CD4-positive, alpha-beta T cell (primary cell): ENCODE results near the gene RYR3. TPM values are rescaled to one million over a fixed set of nuclear protein-coding genes. Genes with fewer than 3 reads are reported as not detected.

Source experiments
- ATAC-seq: fragments of 200-7000 bp; cut with Tn5 transposase; one replicate; pipeline ENCODE4 v1.10.0; 2022; ENCODE audit warnings: mild to moderate bottlenecking; ENCODE audit not compliant: poor library complexity
- CTCF ChIA-PET: fragments of 350-600 bp; sonication (Branson Sonifier 250); formaldehyde crosslinking; loops from one replicate; lab custom pipeline; 2021; ENCODE audit warnings: antibody characterized with exemption, inconsistent platforms; lab: Charles Lee
- POLR2A ChIA-PET: fragments of 350-600 bp; sonication (Branson Sonifier 250); formaldehyde crosslinking; loops from one replicate; lab custom pipeline; 2021; ENCODE audit warnings: antibody characterized with exemption, inconsistent platforms; lab: Charles Lee
- DNase-seq, 14 experiments: peaks; one replicate each; pipeline ENCODE4 v3.0.0-alpha.2; 2013 to 2020; ENCODE audit warnings: mixed read lengths in 2 of 14
- H3K27ac ChIP-seq, 2 donors: one replicate each; pipeline versions ENCODE4 v1.5.1 to v1.7.0; 2013; ENCODE audit warnings: low read length in 2 of 2, low read depth in 1 of 2, mild to moderate bottlenecking in 1 of 2
- H3K27me3 ChIP-seq, 2 experiments: 1 replicate in 1 of 2; 2 replicates in 1 of 2; pipeline versions ENCODE4 v1.6.1 to v1.7.0; 2013; ENCODE audit warnings: low read length in 2 of 2, control low read depth in 1 of 2, mild to moderate bottlenecking in 1 of 2, moderate library complexity in 1 of 2; ENCODE audit not compliant: insufficient read depth in 2 of 2, control insufficient read depth in 1 of 2
- H3K36me3 ChIP-seq: one replicate; pipeline ENCODE4 v1.6.1; 2013; ENCODE audit warnings: low read length, control low read depth; ENCODE audit not compliant: insufficient read depth
- H3K4me1 ChIP-seq: one replicate; pipeline ENCODE4 v1.6.1; 2013; ENCODE audit warnings: low read length, control low read depth; ENCODE audit not compliant: insufficient read depth
- H3K4me3 ChIP-seq: one replicate; pipeline ENCODE4 v1.5.1; 2013; ENCODE audit warnings: mild to moderate bottlenecking, low read length, moderate library complexity
- H3K9me3 ChIP-seq, 2 experiments: 1 replicate in 1 of 2; 2 replicates in 1 of 2; pipeline versions ENCODE4 v1.6.1 to v1.7.0; 2013; ENCODE audit warnings: low read length in 2 of 2, mild to moderate bottlenecking in 2 of 2, control low read depth in 1 of 2, moderate library complexity in 1 of 2; ENCODE audit not compliant: control insufficient read depth in 1 of 2, insufficient read depth in 1 of 2
- H3K27ac Mint-ChIP-seq: one replicate; pipeline ENCODE4 v1.8.0; 2020; ENCODE audit warnings: mixed read lengths
- H3K27me3 Mint-ChIP-seq: one replicate; pipeline ENCODE4 v1.8.0; 2021; ENCODE audit warnings: mixed read lengths
- H3K36me3 Mint-ChIP-seq: one replicate; pipeline ENCODE4 v1.8.0; 2021; ENCODE audit warnings: low read depth, mixed read lengths
- H3K4me1 Mint-ChIP-seq: one replicate; pipeline ENCODE4 v1.8.0; 2021; ENCODE audit warnings: low read depth, mixed read lengths
- H3K4me3 Mint-ChIP-seq: one replicate; pipeline ENCODE4 v1.8.0; 2020; ENCODE audit warnings: mild to moderate bottlenecking, mixed read lengths
- H3K9me3 Mint-ChIP-seq: one replicate; pipeline ENCODE4 v1.8.0; 2020; ENCODE audit warnings: mixed read lengths
- intact Hi-C, 2 experiments: fragments of 100-400 bp; cut with DNase I in 1 of 2; cut with micrococcal nuclease in 1 of 2; formaldehyde crosslinking; loops; one replicate each; pipeline versions ENCODE4 v1.15.1 to v1.9.0; 2023 to 2025; cut with DNase I, micrococcal nuclease
- total RNA-seq, 174 experiments: library from RNA in 2 of 174; stranded (reverse) in 2 of 174; gene quantifications; one replicate each; pipeline ENCODE4 v1.2.3 and lab custom pipeline; 2021 to 2026
- TF ChIP-seq, protein P1 (sequence below): fragments of 200-600 bp; IDR thresholded peaks from one replicate; pipeline ENCODE4 v1.8.0; 2022; ENCODE audit warnings: antibody characterized with exemption, mild to moderate bottlenecking

The RYR3 gene
- total RNA-seq, 2 experiments from 2014 or later: not detected

DNA sequence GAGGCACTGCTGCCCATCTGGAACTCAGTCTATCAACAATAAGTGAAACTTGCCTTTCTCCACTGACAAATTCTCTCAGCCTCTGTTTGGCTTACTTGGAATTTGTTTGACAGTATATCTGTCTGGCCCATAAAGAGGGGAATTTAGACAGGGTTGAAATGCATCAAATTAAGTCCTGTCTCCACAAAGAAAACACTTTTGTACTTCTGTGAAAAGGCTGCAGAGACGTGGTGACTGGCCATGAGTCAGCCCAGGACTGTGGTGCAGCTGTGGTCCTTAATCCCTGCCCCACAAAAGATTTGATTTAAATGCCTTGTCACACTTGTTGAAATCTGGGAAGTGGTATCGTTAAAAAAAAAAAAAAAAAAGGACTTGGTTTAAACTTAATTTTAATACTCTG is 47.5 kb downstream of the RYR3 start:
- Histone ChIP-seq H3K27ac (no peak overlapping the region), H3K36me3 (no peaks in the 10 kb centered on the region), H3K27me3 (no peaks in the 10 kb centered on the region), H3K9me3 (no peaks in the 10 kb centered on the region), H3K4me1 (no peaks in the 10 kb centered on the region), H3K4me3 (no peak overlapping the region)
- H3K9me3 Mint-ChIP-seq: no peaks in the 10 kb centered on the region
- intact Hi-C loops: loop anchor here in 1 of 2 experiments (10.0 kb wide), 1 partner anchor 64 kb away; no protein-coding TSS in a partner anchor
- no peak overlapping the region for H3K27ac Mint-ChIP-seq
- no peak overlapping the region for H3K4me3 Mint-ChIP-seq
- ATAC-seq (no peak), DNase-seq (no peak)
- no peaks in the 10 kb centered on the region for H3K4me1 Mint-ChIP-seq
- peaks cover 28% of the 10 kb centered on the region for H3K27me3 Mint-ChIP-seq
- H3K36me3 Mint-ChIP-seq: no peaks in the 10 kb centered on the region
- CTCF ChIA-PET: interaction anchor here (0.7 kb wide), 1 partner anchor 183 kb away, joined by 3 read pairs; no protein-coding TSS in a partner anchor
- POLR2A ChIA-PET: no interaction called here
- TF ChIP-seq, protein P1, sequence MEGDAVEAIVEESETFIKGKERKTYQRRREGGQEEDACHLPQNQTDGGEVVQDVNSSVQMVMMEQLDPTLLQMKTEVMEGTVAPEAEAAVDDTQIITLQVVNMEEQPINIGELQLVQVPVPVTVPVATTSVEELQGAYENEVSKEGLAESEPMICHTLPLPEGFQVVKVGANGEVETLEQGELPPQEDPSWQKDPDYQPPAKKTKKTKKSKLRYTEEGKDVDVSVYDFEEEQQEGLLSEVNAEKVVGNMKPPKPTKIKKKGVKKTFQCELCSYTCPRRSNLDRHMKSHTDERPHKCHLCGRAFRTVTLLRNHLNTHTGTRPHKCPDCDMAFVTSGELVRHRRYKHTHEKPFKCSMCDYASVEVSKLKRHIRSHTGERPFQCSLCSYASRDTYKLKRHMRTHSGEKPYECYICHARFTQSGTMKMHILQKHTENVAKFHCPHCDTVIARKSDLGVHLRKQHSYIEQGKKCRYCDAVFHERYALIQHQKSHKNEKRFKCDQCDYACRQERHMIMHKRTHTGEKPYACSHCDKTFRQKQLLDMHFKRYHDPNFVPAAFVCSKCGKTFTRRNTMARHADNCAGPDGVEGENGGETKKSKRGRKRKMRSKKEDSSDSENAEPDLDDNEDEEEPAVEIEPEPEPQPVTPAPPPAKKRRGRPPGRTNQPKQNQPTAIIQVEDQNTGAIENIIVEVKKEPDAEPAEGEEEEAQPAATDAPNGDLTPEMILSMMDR: no peak

DNA sequence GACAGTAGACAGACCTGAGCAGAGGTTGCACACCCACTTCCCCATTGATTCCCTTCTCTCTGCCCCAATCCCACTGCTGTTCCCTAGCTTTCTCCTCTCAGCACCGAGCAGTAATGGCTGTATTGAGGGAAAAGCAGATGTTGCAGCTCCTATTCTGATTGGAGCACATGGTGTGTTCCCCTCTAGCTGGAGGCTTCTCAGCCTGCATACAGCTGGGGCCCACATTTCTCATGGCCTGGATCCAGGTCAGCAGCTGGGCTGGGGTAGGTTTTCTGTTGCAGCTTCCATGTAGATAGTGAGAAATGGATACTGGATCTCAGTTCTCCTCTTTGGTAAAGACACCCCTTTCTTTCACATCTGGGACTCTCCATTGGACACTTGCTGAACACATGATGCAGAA is 50.1 kb downstream of the RYR3 start:
- H3K27me3 Mint-ChIP-seq: peaks cover 25% of the 10 kb centered on the region
- no peaks in the 10 kb centered on the region for H3K4me1 Mint-ChIP-seq
- H3K36me3 Mint-ChIP-seq: no peaks in the 10 kb centered on the region
- no peaks in the 10 kb centered on the region for H3K27me3 ChIP-seq
- H3K9me3 ChIP-seq: no peaks in the 10 kb centered on the region
- TF ChIP-seq, protein P1: no peak
- no peak overlapping the region for H3K27ac ChIP-seq
- no peaks in the 10 kb centered on the region for H3K36me3 ChIP-seq
- no peak overlapping the region for H3K4me3 ChIP-seq
- ChIA-PET CTCF (no interaction called here), POLR2A (no interaction called here)
- no peak for ATAC-seq
- no peak overlapping the region for H3K27ac Mint-ChIP-seq
- no peaks in the 10 kb centered on the region for H3K4me1 ChIP-seq
- DNase-seq: no peak
- no peak overlapping the region for H3K4me3 Mint-ChIP-seq
- intact Hi-C loops: no loop called here
- no peaks in the 10 kb centered on the region for H3K9me3 Mint-ChIP-seq

DNA sequence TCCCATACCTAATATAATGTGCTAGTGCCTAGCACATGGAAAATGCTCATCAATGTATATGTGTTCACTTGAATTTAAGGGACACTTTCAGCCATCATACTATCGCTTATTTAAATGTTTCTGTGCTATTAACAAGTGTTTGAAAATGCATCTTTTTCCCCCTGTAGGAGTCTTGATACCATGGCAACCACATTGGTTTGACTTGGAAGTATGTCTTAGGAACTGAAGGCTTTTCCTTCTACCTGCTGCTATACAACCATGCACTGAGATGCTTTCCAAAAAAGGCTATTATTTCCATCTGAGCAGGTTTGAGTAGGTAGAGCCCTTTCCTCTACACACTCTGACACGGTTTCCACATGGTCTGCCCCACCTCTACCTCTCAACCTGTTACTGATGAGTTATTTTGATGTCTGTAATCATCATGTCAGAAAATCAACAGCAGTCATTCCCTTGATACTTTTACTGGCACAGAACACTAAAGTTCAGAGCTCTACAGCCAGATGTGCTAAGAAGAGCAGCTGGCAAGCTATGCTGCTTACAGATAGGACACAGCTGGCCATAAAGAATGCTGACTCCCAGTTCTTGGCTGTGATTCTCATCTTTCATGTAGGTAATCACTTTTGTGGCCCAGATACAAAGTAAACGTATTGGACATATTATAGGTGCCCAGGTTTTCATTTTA is 59.3 kb downstream of the RYR3 start:
- CTCF ChIA-PET: no interaction called here
- TF ChIP-seq, protein P1: no peak
- intact Hi-C loops: no loop called here
- no peaks in the 10 kb centered on the region for H3K9me3 Mint-ChIP-seq
- Histone ChIP-seq H3K4me3 (no peak overlapping the region), H3K36me3 (no peaks in the 10 kb centered on the region), H3K27me3 (no peaks in the 10 kb centered on the region), H3K9me3 (no peaks in the 10 kb centered on the region), H3K27ac (no peak overlapping the region), H3K4me1 (no peaks in the 10 kb centered on the region)
- peaks cover 27% of the 10 kb centered on the region for H3K27me3 Mint-ChIP-seq
- H3K4me1 Mint-ChIP-seq: no peaks in the 10 kb centered on the region
- no peaks in the 10 kb centered on the region for H3K36me3 Mint-ChIP-seq
- no peak overlapping the region for H3K27ac Mint-ChIP-seq
- no peak overlapping the region for H3K4me3 Mint-ChIP-seq
- no peak for ATAC-seq
- DNase-seq: no peak
- POLR2A ChIA-PET: no interaction called here
